ENCODE data around the gene PRTN3. TPM values are rescaled to one million over a fixed set of nuclear protein-coding genes. Genes with fewer than 3 reads are reported as not detected.
A peak's percentile ranks its signal among the peaks of the same experiment; 100 is the strongest.

PRTN3 gene
- total RNA-seq, 1 donor from 2014 or later = not detected

DNA sequence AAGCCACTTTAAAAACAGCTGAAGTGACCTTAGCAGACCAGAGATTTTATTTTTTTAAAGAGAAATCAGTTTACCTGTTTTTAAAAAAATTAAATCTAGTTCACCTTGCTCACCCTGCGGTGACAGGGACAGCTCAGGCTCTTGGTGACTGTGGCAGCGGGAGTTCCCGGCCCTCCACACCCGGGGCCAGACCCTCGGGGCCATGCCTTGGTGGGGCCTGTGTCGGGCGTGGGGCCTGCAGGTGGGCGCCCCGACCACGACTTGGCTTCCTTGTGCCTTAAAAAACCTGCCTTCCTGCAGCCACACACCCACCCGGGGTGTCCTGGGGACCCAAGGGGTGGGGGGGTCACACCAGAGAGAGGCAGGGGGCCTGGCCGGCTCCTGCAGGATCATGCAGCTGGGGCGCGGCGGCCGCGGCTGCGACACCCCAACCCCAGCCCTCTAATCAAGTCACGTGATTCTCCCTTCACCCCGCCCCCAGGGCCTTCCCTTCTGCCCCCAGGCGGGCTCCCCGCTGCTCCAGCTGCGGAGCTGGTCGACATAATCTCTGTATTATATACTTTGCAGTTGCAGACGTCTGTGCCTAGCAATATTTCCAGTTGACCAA is 29.8 kb upstream of the PRTN3 start:
- TF ChIP-seq, protein P1, sequence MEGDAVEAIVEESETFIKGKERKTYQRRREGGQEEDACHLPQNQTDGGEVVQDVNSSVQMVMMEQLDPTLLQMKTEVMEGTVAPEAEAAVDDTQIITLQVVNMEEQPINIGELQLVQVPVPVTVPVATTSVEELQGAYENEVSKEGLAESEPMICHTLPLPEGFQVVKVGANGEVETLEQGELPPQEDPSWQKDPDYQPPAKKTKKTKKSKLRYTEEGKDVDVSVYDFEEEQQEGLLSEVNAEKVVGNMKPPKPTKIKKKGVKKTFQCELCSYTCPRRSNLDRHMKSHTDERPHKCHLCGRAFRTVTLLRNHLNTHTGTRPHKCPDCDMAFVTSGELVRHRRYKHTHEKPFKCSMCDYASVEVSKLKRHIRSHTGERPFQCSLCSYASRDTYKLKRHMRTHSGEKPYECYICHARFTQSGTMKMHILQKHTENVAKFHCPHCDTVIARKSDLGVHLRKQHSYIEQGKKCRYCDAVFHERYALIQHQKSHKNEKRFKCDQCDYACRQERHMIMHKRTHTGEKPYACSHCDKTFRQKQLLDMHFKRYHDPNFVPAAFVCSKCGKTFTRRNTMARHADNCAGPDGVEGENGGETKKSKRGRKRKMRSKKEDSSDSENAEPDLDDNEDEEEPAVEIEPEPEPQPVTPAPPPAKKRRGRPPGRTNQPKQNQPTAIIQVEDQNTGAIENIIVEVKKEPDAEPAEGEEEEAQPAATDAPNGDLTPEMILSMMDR (conservative IDR thresholded peaks at IDR 0.05) = no peak
- Mint-ChIP-seq H3K27me3 (no peaks in the 10 kb centered on the region), H3K4me1 (ENCODE audit: unreplicated experiment) (peaks cover 6% of the 10 kb centered on the region), H3K4me3 (no peak overlapping the region), H3K27ac (peak overlapping the region; percentile 56), H3K36me3 (peaks cover 17% of the 10 kb centered on the region), H3K9me3 (no peaks in the 10 kb centered on the region)
- DNase-seq (ENCODE audit: extremely low spot score, unreplicated experiment) = no peak

DNA sequence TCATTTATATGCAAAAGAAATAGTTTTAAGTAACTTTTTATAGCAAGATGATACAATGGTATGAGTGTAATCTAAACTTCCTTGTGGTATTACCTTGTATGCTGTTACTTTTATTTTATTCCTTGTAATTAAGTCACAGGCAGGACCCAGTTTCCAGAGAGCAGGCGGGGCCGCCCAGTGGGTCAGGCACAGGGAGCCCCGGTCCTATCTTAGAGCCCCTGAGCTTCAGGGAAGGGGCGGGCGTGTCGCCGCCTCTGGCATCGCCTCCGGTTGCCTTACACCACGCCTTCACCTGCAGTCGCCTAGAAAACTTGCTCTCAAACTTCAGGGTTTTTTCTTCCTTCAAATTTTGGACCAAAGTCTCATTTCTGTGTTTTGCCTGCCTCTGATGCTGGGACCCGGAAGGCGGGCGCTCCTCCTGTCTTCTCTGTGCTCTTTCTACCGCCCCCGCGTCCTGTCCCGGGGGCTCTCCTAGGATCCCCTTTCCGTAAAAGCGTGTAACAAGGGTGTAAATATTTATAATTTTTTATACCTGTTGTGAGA is 29.2 kb upstream of the PRTN3 start:
- H3K4me3 Mint-ChIP-seq = no peak overlapping the region
- H3K27me3 Mint-ChIP-seq = no peaks in the 10 kb centered on the region
- H3K27ac Mint-ChIP-seq = peak overlapping the region; percentile 56
- peaks cover 21% of the 10 kb centered on the region for H3K36me3 Mint-ChIP-seq
- DNase-seq (ENCODE audit: extremely low spot score, unreplicated experiment) = no peak
- TF ChIP-seq, protein P1 (conservative IDR thresholded peaks at IDR 0.05) = no peak
- H3K9me3 Mint-ChIP-seq = no peaks in the 10 kb centered on the region
- H3K4me1 Mint-ChIP-seq (ENCODE audit: unreplicated experiment) = peaks cover 6% of the 10 kb centered on the region

DNA sequence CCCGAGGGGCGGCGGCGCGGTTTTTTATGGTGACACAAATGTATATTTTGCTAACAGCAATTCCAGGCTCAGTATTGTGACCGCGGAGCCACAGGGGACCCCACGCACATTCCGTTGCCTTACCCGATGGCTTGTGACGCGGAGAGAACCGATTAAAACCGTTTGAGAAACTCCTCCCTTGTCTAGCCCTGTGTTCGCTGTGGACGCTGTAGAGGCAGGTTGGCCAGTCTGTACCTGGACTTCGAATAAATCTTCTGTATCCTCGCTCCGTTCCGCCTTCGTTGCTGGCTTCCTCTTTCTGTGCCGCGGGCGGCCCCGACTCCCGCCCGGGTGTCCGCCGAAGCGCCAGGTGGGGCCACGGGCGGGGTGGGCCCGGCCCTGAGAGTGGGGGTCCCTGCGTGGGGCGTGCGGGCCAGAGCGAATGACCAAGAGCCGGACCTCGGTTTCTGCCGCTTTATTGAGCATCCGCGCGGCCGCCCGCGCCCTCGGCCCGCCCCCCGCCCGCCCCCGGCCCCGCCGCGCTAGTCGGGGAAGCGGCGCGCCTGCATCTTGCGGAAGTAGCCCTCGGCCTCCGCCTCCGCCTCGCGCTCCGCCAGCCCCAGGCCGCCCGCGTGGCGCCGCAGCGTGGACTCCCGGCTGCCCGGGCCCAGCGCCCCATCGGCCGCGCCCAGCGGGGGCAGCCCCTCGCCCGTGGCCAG is 28.6 kb upstream of the PRTN3 start:
- peaks cover 23% of the 10 kb centered on the region for H3K36me3 Mint-ChIP-seq

DNA sequence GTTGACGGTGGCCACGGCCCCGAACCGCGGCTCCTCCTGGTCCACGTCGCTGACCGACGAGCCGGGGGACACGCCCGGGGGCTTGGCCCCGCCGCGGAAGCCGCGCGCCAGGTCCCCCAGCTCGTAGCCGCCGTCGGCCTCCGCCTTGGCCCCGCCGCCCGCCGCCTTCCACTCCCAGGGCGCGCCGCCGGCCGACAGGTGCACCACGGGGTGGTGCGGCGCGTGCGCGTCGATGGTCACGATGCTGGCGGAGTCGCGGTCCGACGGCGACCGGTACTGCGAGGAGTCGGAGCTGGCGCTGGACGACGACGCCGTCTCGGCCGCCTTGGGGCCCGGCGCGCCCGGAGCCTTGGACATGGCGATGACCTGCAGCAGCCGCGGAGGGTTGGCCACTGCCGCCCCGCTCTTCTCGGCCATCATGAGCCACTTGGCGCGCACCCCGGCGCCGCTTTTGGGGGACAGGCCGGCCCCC is 28.0 kb upstream of the PRTN3 start:
- Mint-ChIP-seq H3K36me3 (peaks cover 17% of the 10 kb centered on the region), H3K4me3 (no peak overlapping the region), H3K27me3 (no peaks in the 10 kb centered on the region), H3K27ac (no peak overlapping the region), H3K9me3 (no peaks in the 10 kb centered on the region), H3K4me1 (ENCODE audit: unreplicated experiment) (no peaks in the 10 kb centered on the region)
- no peak for DNase-seq (ENCODE audit: extremely low spot score, unreplicated experiment)
- TF ChIP-seq, protein P1 (conservative IDR thresholded peaks at IDR 0.05) = no peak

More for the DNA sequence above, 28.6 kb upstream of the PRTN3 start:
- TF ChIP-seq, protein P1 (conservative IDR thresholded peaks at IDR 0.05) = no peak
- no peak overlapping the region for H3K27ac Mint-ChIP-seq
- H3K4me3 Mint-ChIP-seq = no peak overlapping the region
- H3K9me3 Mint-ChIP-seq = no peaks in the 10 kb centered on the region
- peaks cover 4% of the 10 kb centered on the region for H3K4me1 Mint-ChIP-seq (ENCODE audit: unreplicated experiment)
- H3K27me3 Mint-ChIP-seq = no peaks in the 10 kb centered on the region
- no peak for DNase-seq (ENCODE audit: extremely low spot score, unreplicated experiment)

DNA sequence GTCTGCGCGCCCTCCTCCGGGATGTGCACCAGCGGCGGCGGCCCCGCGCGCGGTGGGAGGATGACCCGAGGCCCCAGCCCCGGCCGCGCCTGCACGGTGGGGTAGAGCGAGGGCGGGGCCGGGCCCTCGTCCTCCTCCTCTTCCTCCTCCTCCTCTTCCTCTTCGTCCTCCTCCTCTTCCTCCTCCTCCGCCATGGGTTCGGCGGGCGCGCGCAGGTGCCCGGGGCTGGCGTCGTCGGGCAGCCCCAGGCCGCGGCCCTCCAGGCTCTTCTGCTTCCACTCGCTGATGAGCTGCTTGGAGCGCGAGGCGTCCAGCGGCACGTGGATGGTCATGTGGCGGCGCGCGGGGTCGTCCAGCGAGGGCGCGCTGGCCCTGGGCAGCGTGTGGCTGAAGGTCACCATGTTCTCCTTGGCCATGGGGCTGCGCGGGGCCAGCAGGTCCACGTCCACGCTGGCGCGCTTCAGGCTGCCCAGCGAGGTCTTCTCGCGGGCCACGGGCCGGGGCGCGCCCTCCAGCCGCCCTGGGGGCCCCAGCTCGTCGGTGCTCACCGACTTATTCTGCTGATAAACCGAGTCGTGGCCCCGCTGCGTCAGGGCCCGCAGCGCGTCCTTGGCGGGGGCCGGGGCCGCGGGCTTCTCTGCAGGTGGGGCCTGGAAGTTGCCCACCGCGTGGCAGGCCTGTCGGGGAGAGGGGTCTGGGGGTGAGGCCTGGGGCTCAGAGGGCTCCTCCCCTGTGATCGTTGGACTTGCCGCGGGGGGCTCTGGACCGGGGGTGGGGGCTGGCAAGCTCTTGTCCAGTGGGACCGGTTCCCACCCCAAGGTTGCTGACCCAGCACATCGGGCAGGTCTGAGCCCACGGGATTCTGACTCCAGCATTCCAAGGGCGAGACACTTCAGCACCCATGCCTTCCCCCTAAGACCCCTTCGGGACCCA is 27.3 kb upstream of the PRTN3 start:
- Mint-ChIP-seq H3K4me3 (no peak overlapping the region), H3K27me3 (no peaks in the 10 kb centered on the region), H3K4me1 (ENCODE audit: unreplicated experiment) (no peaks in the 10 kb centered on the region), H3K36me3 (peaks cover 15% of the 10 kb centered on the region), H3K27ac (peak overlapping the region; percentile 34), H3K9me3 (no peaks in the 10 kb centered on the region)
- TF ChIP-seq, protein P1 (conservative IDR thresholded peaks at IDR 0.05) = no peak
- no peak for DNase-seq (ENCODE audit: extremely low spot score, unreplicated experiment)

Measured in type B pancreatic cell (in vitro differentiated cells).